ENCODE data around the gene CCDC201. TPM values are rescaled to one million over a fixed set of nuclear protein-coding genes. Genes with fewer than 3 reads are reported as not detected.
A peak's percentile ranks its signal among the peaks of the same experiment; 100 is the strongest.
"Not testable (repeated sequence)": the region's sequence is repeated elsewhere in the genome, so short reads cannot be mapped to it uniquely, and the experiment has no call there.

CCDC201 gene
- polyA plus RNA-seq, 1 of the 3 experiments (the other 2 are of a cell fraction), result not detected

DNA sequence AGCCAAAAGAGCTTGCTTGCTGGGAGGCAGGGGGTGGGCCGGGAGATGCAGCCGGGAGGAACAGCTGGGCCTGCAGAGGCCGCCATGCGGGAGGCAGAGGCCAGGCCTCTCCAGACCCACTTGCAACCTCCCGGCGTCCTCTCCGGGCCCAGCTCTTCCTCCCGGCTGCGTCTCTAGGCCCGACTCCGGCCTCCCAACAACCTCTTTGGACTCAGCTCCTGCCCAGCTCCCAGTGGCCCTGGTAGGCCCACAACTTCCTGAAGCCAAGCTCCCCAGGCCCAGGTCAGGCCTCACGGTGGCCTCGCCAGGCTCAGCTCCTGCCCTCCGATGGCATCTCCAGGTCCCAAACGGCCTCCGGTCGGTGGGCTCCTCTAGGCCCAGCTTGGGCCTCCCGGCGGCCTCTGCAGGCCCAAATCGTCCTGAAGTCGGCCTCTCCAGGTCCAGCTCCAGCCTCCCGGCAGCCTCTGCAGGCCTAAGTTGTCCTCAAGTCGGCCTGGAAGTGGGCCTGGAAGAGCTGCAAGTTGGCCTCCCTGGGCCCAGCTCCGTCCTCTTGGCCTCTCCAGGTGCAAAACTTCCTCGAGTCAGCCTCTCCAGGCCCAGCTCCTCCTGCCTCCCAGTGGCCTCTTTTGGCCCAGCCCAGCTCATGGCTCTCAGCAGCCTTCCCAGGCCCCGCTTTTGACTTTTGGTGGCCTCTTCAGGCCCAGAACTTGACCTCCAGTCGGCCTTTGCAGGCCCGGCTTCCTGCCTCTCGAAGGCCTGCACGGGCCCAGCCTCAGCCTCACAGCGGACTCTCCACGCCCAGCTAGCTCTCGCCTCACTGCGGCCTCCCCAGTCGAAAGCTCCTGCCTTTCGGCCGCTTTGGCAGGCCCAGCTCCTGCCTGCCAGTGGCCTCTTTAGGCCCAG is 58.4 kb downstream of the CCDC201 start:
- H3K9me3 ChIP-seq; H3K4me1 ChIP-seq (ENCODE audit: control insufficient read depth in 1 of 2, insufficient read depth in 2 of 2, low read depth in 1 of 2, low read length in 1 of 2); POLR2A ChIA-PET; H3K9me2 ChIP-seq; H3K27me3 ChIP-seq (ENCODE audit: insufficient read depth); H2AFZ ChIP-seq (ENCODE audit: low read depth); H3F3A ChIP-seq (replicated peaks; ENCODE audit: insufficient read depth); H3K4me3 ChIP-seq (ENCODE audit: low read depth in 2 of 2, low read length in 1 of 2); DNase-seq; H4K20me1 ChIP-seq (ENCODE audit: insufficient read depth); H3K36me3 ChIP-seq (replicated peaks in 1 of 2; ENCODE audit: control insufficient read depth in 1 of 2, insufficient read depth in 2 of 2, low read length in 1 of 2); CTCF ChIA-PET; H3K4me2 ChIP-seq; H3K79me2 ChIP-seq (ENCODE audit: insufficient read depth); H3K27ac ChIP-seq (ENCODE audit: low read depth in 2 of 2, low read length in 1 of 2); H3K9ac ChIP-seq: not testable (repeated sequence)
- WGBS (ENCODE audit: low lambda C conversion rate), result 95% methylated on average over 22 of the region's 37 CpGs

DNA sequence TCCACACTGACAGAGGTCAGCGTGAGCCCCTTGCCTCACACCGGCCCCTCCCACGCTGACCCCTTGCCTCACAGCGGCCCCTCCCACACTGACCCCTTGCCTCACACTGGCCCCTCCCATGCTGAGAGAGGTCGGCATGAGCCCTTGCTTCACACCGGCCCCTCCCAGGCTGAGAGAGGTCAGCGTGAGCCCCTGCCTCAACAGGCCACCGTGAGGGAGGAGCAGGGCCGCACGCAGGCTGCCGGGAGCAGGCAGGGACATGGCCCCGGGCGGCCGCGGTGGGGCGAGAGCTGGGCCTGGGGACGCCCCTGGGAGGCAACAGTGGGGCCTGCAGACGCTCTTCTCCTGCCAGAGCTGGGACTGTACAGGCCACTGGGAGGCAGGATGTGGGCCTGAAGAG is 59.1 kb downstream of the CCDC201 start:
- DNase-seq; H3K9ac ChIP-seq; H3F3A ChIP-seq (replicated peaks; ENCODE audit: insufficient read depth); H3K27me3 ChIP-seq (ENCODE audit: insufficient read depth); H3K27ac ChIP-seq (ENCODE audit: low read depth in 2 of 2, low read length in 1 of 2); H3K9me2 ChIP-seq; H3K36me3 ChIP-seq (replicated peaks in 1 of 2; ENCODE audit: control insufficient read depth in 1 of 2, insufficient read depth in 2 of 2, low read length in 1 of 2); H3K4me2 ChIP-seq; H3K9me3 ChIP-seq; H3K4me3 ChIP-seq (ENCODE audit: low read depth in 2 of 2, low read length in 1 of 2); H4K20me1 ChIP-seq (ENCODE audit: insufficient read depth); H2AFZ ChIP-seq (ENCODE audit: low read depth); H3K4me1 ChIP-seq (ENCODE audit: control insufficient read depth in 1 of 2, insufficient read depth in 2 of 2, low read depth in 1 of 2, low read length in 1 of 2); CTCF ChIA-PET; POLR2A ChIA-PET; H3K79me2 ChIP-seq (ENCODE audit: insufficient read depth): not testable (repeated sequence)
- WGBS (ENCODE audit: low lambda C conversion rate), result 95% methylated on average over 15 of the region's 18 CpGs

DNA sequence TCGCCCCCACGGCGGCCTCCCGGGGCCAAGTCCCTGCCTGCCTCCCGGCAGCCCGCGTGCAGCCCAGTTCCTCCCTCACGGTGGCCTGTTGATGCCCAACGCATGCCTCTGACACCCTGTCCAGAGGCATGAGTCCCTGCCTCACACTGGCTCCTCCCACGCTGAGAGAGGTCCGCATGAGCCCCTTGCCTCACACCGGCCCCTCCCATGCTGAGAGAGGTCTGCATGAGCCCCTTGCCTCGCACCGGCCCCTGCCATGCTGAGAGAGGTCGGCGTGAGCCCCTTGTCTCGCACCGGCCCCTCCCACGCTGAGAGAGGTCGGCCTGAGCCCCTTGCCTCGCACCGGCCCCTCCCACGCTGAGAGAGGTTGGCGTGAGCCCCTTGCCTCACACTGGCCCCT is 59.9 kb downstream of the CCDC201 start:
- Histone ChIP-seq H3K36me3 (replicated peaks in 1 of 2; ENCODE audit: control insufficient read depth in 1 of 2, insufficient read depth in 2 of 2, low read length in 1 of 2) (no peaks in the 10 kb centered on the region), H3K4me3 (ENCODE audit: low read depth in 2 of 2, low read length in 1 of 2) (no peak overlapping the region), H3K27ac (ENCODE audit: low read depth in 2 of 2, low read length in 1 of 2) (no peak overlapping the region), H3K4me2 (no peak overlapping the region), H3K9me2 (no peaks in the 10 kb centered on the region), H3F3A (replicated peaks; ENCODE audit: insufficient read depth) (no peaks in the 10 kb centered on the region), H3K4me1 (ENCODE audit: control insufficient read depth in 1 of 2, insufficient read depth in 2 of 2, low read depth in 1 of 2, low read length in 1 of 2) (no peaks in the 10 kb centered on the region), H3K9me3 (no peaks in the 10 kb centered on the region), H4K20me1 (ENCODE audit: insufficient read depth) (no peaks in the 10 kb centered on the region), H3K9ac (no peak overlapping the region), H3K27me3 (ENCODE audit: insufficient read depth) (no peaks in the 10 kb centered on the region), H2AFZ (ENCODE audit: low read depth) (no peak overlapping the region), H3K79me2 (ENCODE audit: insufficient read depth) (no peaks in the 10 kb centered on the region)
- CTCF ChIA-PET, result no interaction called here
- POLR2A ChIA-PET, result no interaction called here
- WGBS (ENCODE audit: low lambda C conversion rate), result 88% methylated on average over 24 of the region's 24 CpGs
- TF ChIP-seq CHD2 (IDR thresholded peaks at IDR 0.05; ENCODE audit: low read length, partially characterized antibody), result no peak
- TF ChIP-seq, protein P1, sequence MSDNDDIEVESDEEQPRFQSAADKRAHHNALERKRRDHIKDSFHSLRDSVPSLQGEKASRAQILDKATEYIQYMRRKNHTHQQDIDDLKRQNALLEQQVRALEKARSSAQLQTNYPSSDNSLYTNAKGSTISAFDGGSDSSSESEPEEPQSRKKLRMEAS (IDR thresholded peaks at IDR 0.05; ENCODE audit: low read depth), result no peak
- TF ChIP-seq, protein P2, sequence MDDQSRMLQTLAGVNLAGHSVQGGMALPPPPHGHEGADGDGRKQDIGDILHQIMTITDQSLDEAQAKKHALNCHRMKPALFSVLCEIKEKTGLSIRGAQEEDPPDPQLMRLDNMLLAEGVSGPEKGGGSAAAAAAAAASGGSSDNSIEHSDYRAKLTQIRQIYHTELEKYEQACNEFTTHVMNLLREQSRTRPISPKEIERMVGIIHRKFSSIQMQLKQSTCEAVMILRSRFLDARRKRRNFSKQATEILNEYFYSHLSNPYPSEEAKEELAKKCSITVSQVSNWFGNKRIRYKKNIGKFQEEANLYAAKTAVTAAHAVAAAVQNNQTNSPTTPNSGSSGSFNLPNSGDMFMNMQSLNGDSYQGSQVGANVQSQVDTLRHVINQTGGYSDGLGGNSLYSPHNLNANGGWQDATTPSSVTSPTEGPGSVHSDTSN (IDR thresholded peaks at IDR 0.05), result no peak
- TF ChIP-seq TAF1 (IDR thresholded peaks at IDR 0.05; ENCODE audit: borderline replicate concordance, low read depth, low read length), result no peak
- TF ChIP-seq FOXM1 (IDR thresholded peaks at IDR 0.05; ENCODE audit: low read depth), result no peak
- TF ChIP-seq, protein P3, sequence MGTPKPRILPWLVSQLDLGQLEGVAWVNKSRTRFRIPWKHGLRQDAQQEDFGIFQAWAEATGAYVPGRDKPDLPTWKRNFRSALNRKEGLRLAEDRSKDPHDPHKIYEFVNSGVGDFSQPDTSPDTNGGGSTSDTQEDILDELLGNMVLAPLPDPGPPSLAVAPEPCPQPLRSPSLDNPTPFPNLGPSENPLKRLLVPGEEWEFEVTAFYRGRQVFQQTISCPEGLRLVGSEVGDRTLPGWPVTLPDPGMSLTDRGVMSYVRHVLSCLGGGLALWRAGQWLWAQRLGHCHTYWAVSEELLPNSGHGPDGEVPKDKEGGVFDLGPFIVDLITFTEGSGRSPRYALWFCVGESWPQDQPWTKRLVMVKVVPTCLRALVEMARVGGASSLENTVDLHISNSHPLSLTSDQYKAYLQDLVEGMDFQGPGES (IDR thresholded peaks at IDR 0.05; ENCODE audit: low read depth, low read length), result no peak
- TF ChIP-seq, protein P4, sequence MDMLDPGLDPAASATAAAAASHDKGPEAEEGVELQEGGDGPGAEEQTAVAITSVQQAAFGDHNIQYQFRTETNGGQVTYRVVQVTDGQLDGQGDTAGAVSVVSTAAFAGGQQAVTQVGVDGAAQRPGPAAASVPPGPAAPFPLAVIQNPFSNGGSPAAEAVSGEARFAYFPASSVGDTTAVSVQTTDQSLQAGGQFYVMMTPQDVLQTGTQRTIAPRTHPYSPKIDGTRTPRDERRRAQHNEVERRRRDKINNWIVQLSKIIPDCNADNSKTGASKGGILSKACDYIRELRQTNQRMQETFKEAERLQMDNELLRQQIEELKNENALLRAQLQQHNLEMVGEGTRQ (IDR thresholded peaks at IDR 0.05; ENCODE audit: borderline replicate concordance, low read depth, low read length), result no peak
- TF ChIP-seq ELF1 (IDR thresholded peaks at IDR 0.05), result no peak
- peak; percentile 2 for DNase-seq

DNA sequence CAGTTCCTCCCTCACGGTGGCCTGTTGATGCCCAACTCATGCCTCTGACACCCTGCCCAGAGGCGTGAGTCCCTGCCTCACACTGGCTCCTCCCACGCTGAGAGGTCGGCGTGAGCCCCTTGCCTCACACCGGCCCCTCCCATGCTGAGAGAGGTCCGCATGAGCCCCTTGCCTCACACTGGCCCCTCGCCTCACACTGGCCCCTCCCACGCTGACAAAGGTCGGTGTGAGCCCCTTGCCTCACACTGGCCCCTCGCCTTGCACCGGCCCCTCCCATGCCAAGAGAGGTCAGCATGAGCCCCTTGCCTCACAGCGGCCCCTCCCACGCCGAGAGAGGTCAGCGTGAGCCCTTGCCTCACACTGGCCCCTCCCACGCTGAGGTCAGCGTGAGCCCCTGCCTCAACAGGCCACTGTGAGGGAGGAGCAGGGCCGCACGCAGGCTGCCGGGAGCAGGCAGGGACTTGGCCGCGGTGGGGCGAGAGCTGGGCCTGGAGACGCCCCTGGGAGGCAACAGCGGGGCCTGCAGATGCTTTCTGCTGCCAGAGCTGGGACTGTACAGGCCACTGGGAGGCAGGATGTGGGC is 61.1 kb downstream of the CCDC201 start:
- H3K4me3 ChIP-seq (ENCODE audit: low read depth in 2 of 2, low read length in 1 of 2); H3K9me2 ChIP-seq; CTCF ChIA-PET; H4K20me1 ChIP-seq (ENCODE audit: insufficient read depth); POLR2A ChIA-PET; H3F3A ChIP-seq (replicated peaks; ENCODE audit: insufficient read depth); H3K36me3 ChIP-seq (replicated peaks in 1 of 2; ENCODE audit: control insufficient read depth in 1 of 2, insufficient read depth in 2 of 2, low read length in 1 of 2); H3K4me1 ChIP-seq (ENCODE audit: control insufficient read depth in 1 of 2, insufficient read depth in 2 of 2, low read depth in 1 of 2, low read length in 1 of 2); H3K9ac ChIP-seq; H2AFZ ChIP-seq (ENCODE audit: low read depth); H3K27ac ChIP-seq (ENCODE audit: low read depth in 2 of 2, low read length in 1 of 2); H3K4me2 ChIP-seq; H3K27me3 ChIP-seq (ENCODE audit: insufficient read depth); H3K79me2 ChIP-seq (ENCODE audit: insufficient read depth); H3K9me3 ChIP-seq: not testable (repeated sequence)
- peak; percentile 4 for DNase-seq
- WGBS (ENCODE audit: low lambda C conversion rate), result 93% methylated on average over 26 of the region's 26 CpGs
